K562 (cell line): Measurements from ENCODE around the gene SYT6. TPM values are rescaled to one million over a fixed set of nuclear protein-coding genes. Genes with fewer than 3 reads are reported as not detected.

ENCODE experiments used
- ATAC-seq: fragments of 200-7000 bp; cut with Tn5 transposase; 3 replicates; pipeline ENCODE4 v1.9.1; 2020; ENCODE audit warnings: moderate library complexity
- BruUV-seq: library from RNA; stranded (reverse); fragments of 400-500 nt; replicated peaks from 2 replicates; lab custom pipeline; 2021; lab: Mats Ljungman, UMichigan
- CTCF ChIA-PET: fragments of 300-600 bp; formaldehyde crosslinking; extraction: SDS; loops from one replicate; lab custom pipeline; 2021; ENCODE audit warnings: low intra/inter-chr PET ratio; lab: Yijun Ruan, JAX
- POLR2A ChIA-PET: fragments of 300-600, 350-650 bp; sonication (Branson Sonifier 250); formaldehyde crosslinking; extraction: SDS; loops from one replicate; lab custom pipeline; 2021; ENCODE audit warnings: antibody characterized with exemption, inconsistent platforms; lab: Yijun Ruan, JAX
- DNase-seq, 4 experiments: peaks; one replicate each; pipeline versions ENCODE4 v3.0.0 to v3.0.0-alpha.2; 2011 to 2018; ENCODE audit warnings: low spot score in 3 of 4, mixed read lengths in 3 of 4; ENCODE audit errors: extremely low read depth in 1 of 4
- FAIRE-seq: peaks from 2 replicates; lab custom pipeline; 2011; peaks lifted over from hg19 to GRCh38; lab: Jason Lieb, UNC
- H2AFZ ChIP-seq: 2 replicates; pipeline ENCODE4 v1.6.0; 2011; ENCODE audit warnings: low read depth, low read length, control low read depth, inconsistent platforms
- H3K27ac ChIP-seq: fragments of 200-600 bp; 3 replicates; pipeline ENCODE4 v1.8.0; 2011; ENCODE audit warnings: low read depth, mild to moderate bottlenecking, control low read depth, inconsistent platforms, low read length, moderate library complexity, mixed read lengths; ENCODE audit errors: extremely low read depth
- H3K27me3 ChIP-seq, 2 experiments: fragments of 300-600 bp in 1 of 2; 2 replicates in 1 of 2; 3 replicates in 1 of 2; pipeline versions ENCODE4 v1.6.0 to v1.8.0; 2011; ENCODE audit warnings: inconsistent platforms in 2 of 2, low read length in 2 of 2, mild to moderate bottlenecking in 1 of 2, mixed read lengths in 1 of 2, moderate library complexity in 1 of 2; ENCODE audit not compliant: control insufficient read depth in 2 of 2, insufficient read depth in 2 of 2
- H3K36me3 ChIP-seq: fragments of 300-600 bp; 3 replicates; pipeline ENCODE4 v1.8.0; 2011; ENCODE audit warnings: mild to moderate bottlenecking, low read length, inconsistent platforms; ENCODE audit not compliant: control insufficient read depth, insufficient read depth
- H3K4me1 ChIP-seq, 2 experiments: fragments of 200-600 bp in 1 of 2; replicated peaks in 1 of 2; 2 replicates in 1 of 2; 3 replicates in 1 of 2; pipeline versions ENCODE4 v1.5.1 to v1.8.0; 2011; ENCODE audit warnings: inconsistent platforms in 2 of 2, low read length in 2 of 2, mild to moderate bottlenecking in 1 of 2, mixed read lengths in 1 of 2, moderate library complexity in 1 of 2; ENCODE audit not compliant: control insufficient read depth in 2 of 2, insufficient read depth in 2 of 2
- H3K4me2 ChIP-seq: 2 replicates; pipeline ENCODE4 v1.6.1; 2011; ENCODE audit warnings: low read length, control low read depth, inconsistent platforms, mixed read lengths; ENCODE audit not compliant: insufficient read depth
- H3K4me3 ChIP-seq: fragments of 200-600 bp; sonication (generic), shearing (Covaris generic); 2 replicates; pipeline ENCODE4 v1.5.1; 2016; ENCODE audit warnings: control low read depth, inconsistent platforms
- H3K79me2 ChIP-seq: fragments of 200-600 bp; 3 replicates; pipeline ENCODE4 v1.8.0; 2011; ENCODE audit warnings: low read length, inconsistent platforms; ENCODE audit not compliant: control insufficient read depth, insufficient read depth
- H3K9ac ChIP-seq, 2 experiments: 2 replicates each; pipeline versions ENCODE4 v1.6.0 to v1.6.1; 2011; ENCODE audit warnings: low read depth in 2 of 2, low read length in 2 of 2, control low read depth in 1 of 2, inconsistent platforms in 1 of 2, mild to moderate bottlenecking in 1 of 2, mixed read lengths in 1 of 2; ENCODE audit not compliant: insufficient read depth in 1 of 2
- H3K9me1 ChIP-seq: one replicate; pipeline ENCODE4 v1.6.0; 2011; ENCODE audit warnings: inconsistent platforms, mild to moderate bottlenecking, low read length, moderate library complexity; ENCODE audit not compliant: control insufficient read depth, insufficient read depth
- H3K9me3 ChIP-seq: replicated peaks from 2 replicates; pipeline ENCODE4 v1.5.1; 2011; ENCODE audit warnings: low read depth, low read length, inconsistent platforms; ENCODE audit not compliant: control insufficient read depth, insufficient read depth
- H4K20me1 ChIP-seq: replicated peaks from 2 replicates; pipeline ENCODE4 v1.6.1; 2011; ENCODE audit warnings: low read length, inconsistent platforms, mixed read lengths; ENCODE audit not compliant: control insufficient read depth, insufficient read depth
- C11orf30 ChIP-seq: fragments of 450-650 bp; IDR thresholded peaks from 2 replicates; pipeline ENCODE4 v1.6.1; 2016; ENCODE audit warnings: low read depth, mild to moderate bottlenecking
- CREB1 ChIP-seq, 2 experiments: sonication (generic) in 1 of 2; formaldehyde crosslinking in 1 of 2; IDR thresholded peaks; 2 replicates each; pipeline versions ENCODE4 v1.6.1 to v1.8.0; 2012 to 2022; ENCODE audit warnings: inconsistent platforms in 1 of 2, mild to moderate bottlenecking in 1 of 2, missing genetic modification reagents in 1 of 2, moderate library complexity in 1 of 2
- GABPB1 ChIP-seq: sonication (generic); formaldehyde crosslinking; IDR thresholded peaks from 2 replicates; pipeline ENCODE4 v1.8.0; 2022; ENCODE audit warnings: mild to moderate bottlenecking, missing genetic modification reagents
- MAFF ChIP-seq: IDR thresholded peaks from 2 replicates; pipeline ENCODE4 v1.6.1; 2012; ENCODE audit warnings: low read length, improper control_type of control experiment
- MAFK ChIP-seq: IDR thresholded peaks from 2 replicates; pipeline ENCODE4 v1.6.1; 2011; ENCODE audit warnings: low read length, improper control_type of control experiment
- MAZ ChIP-seq, 2 experiments: fragments of 450-650 bp in 1 of 2; sonication (generic) in 1 of 2; formaldehyde crosslinking; IDR thresholded peaks in 1 of 2; conservative IDR thresholded peaks in 1 of 2; 2 replicates each; pipeline versions ENCODE4 v1.4.0 to v1.5.0; 2020; ENCODE audit warnings: mild to moderate bottlenecking in 1 of 2, missing genetic modification reagents in 1 of 2
- MCM2 ChIP-seq: fragments of 450-650 bp; IDR thresholded peaks from 2 replicates; pipeline ENCODE4 v1.6.1; 2017; ENCODE audit warnings: low read depth, mild to moderate bottlenecking
- NFE2 ChIP-seq: IDR thresholded peaks from 2 replicates; pipeline ENCODE4 v1.6.1; 2014; ENCODE audit warnings: antibody characterized with exemption, low read depth
- NFE2L1 ChIP-seq: fragments of 450-650 bp; IDR thresholded peaks from 2 replicates; pipeline ENCODE4 v1.6.1; 2016; ENCODE audit warnings: missing genetic modification characterization, low read depth, mild to moderate bottlenecking, missing compliant biosample characterization, moderate library complexity, borderline replicate concordance
- PCBP1 ChIP-seq: fragments of 200-400 bp; formaldehyde crosslinking; IDR thresholded peaks from 2 replicates; pipeline ENCODE4 v1.6.1; 2018; ENCODE audit warnings: mild to moderate bottlenecking, low read depth, low read length; ENCODE audit not compliant: poor library complexity, severe bottlenecking
- PRDM10 ChIP-seq: fragments of 450-650 bp; IDR thresholded peaks from 2 replicates; pipeline ENCODE4 v1.6.1; 2018; ENCODE audit not compliant: partially characterized antibody
- SPI1 ChIP-seq: IDR thresholded peaks from 2 replicates; pipeline ENCODE4 v1.6.1; 2011; ENCODE audit warnings: low read depth, low read length, control low read depth, borderline replicate concordance
- ZNF316 ChIP-seq: fragments of 450-650 bp; IDR thresholded peaks from 2 replicates; pipeline ENCODE4 v1.6.1; 2016
- WGBS: fragments of 100-300 bp; shearing (Covaris generic); methylation state at CpG from one replicate; pipeline ENCODE4 v1.1.6; 2016; ENCODE audit warnings: low coverage, mixed read lengths; ENCODE audit not compliant: insufficient coverage; ENCODE audit errors: missing lambda C conversion rate; 5-methylcytosine and 5-hydroxymethylcytosine counted together
- in situ Hi-C: fragments of 300-500 bp; cut with MboI; formaldehyde crosslinking; loops from 4 replicates; pipeline ENCODE4 v1.15.0; 2018; ENCODE audit warnings: inconsistent platforms, mixed read lengths
- intact Hi-C: fragments of 100-400 bp; cut with micrococcal nuclease; formaldehyde crosslinking; loops from 2 replicates; pipeline ENCODE4 v1.14.2; 2022
- polyA plus RNA-seq, 8 experiments: library from polyadenylated mRNA; depleted of rRNA in 4 of 8; stranded (reverse) in 5 of 8; unstranded in 3 of 8; fragments of >200 nt; fragmentation: Nextera tagmentation in 2 of 8; fragmentation: Illumina TruSeq in 1 of 8; extraction: Ambion mirVana in 2 of 8; extraction: Trizol in 1 of 8; gene quantifications; 2 replicates each; pipeline versions ENCODE4 v1.2.1 to v1.2.3, GENCODE V29; 2011 to 2014; ENCODE audit warnings: inconsistent platforms in 1 of 8, missing spikeins in 1 of 8
- total RNA-seq, 7 experiments: library from RNA; depleted of rRNA in 6 of 7; stranded (reverse); fragments of >200 nt in 6 of 7; fragmentation: Illumina TruSeq in 2 of 7; extraction: Trizol in 2 of 7; gene quantifications; 2 replicates each; pipeline versions ENCODE4 v1.2.1 to v1.2.3, GENCODE V29; 2011 to 2021; ENCODE audit warnings: low replicate concordance in 1 of 7
- TF ChIP-seq, protein P1 (sequence below): fragments of 200-800 bp; sonication (Bioruptor generic); IDR thresholded peaks from 2 replicates; pipeline ENCODE4 v1.6.1; 2017; ENCODE audit warnings: missing genetic modification characterization, missing compliant biosample characterization
- TF ChIP-seq, protein P2 (sequence below): sonication (generic); IDR thresholded peaks from 2 replicates; pipeline ENCODE4 v1.6.1; 2016

The SYT6 gene
- total and polyA plus RNA-seq, 9 of the 15 experiments (the other 6 are each of a cell fraction or from before 2014, with no cell fraction given): 0.06 TPM; not detected in 8

DNA sequence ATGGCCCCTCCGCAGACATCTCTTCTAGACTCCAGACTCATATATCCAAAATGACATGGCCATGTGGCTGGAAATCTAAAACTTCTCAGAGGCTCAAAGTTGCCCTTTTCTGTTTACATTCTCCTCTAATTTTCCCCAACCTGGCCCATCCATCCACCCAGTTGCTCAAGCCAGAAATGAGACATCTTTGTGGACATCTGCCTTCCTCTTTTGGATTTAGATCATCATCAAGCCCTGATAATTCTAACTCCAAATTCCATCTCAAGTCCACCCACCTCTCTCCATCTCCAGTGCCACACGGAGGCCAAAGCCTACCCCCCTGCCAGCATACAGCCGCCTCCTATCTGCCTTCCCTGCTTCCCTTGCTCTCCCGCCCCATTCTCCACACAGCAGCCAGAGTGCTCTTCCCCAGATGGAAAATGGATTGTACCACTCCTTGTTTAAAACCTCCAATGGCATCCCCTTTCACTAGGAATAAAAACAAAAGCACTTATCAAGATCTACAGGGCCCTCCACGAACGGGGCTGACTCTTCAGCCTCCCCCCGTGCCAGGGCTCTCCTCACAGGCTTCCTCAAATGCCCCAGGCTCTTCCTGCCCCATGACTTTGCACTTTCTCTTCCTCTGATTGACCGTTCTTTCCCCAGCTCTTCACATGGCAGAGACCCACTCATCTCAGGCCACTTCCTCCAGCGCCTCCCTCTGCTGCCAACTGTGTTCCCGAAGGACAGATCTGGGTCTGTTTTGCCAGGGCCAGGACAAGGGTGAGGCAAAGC is 40.1 kb downstream of the SYT6 start:
- intact Hi-C loops (no loop called here), in situ Hi-C loops (no loop called here)
- no peak for DNase-seq
- Histone ChIP-seq H3K9ac (no peak overlapping the region), H3K4me2 (no peak overlapping the region), H2AFZ (no peak overlapping the region; the same call in 1 of the 2 replicates), H3K27ac (no peak overlapping the region), H3K9me1 (no peaks in the 10 kb centered on the region), H3K9me3 (no peaks in the 10 kb centered on the region), H3K27me3 (peaks cover 39 to 76% of the 10 kb centered on the region in 2 experiments), H4K20me1 (no peaks in the 10 kb centered on the region; the same call in 1 of the 2 replicates), H3K36me3 (no peaks in the 10 kb centered on the region), H3K79me2 (no peaks in the 10 kb centered on the region), H3K4me1 (peaks cover 4% of the 10 kb centered on the region in 2 experiments; a peak in 3 of 5 replicates), H3K4me3 (no peak overlapping the region)
- BruUV-seq: no TSS peak
- ChIA-PET CTCF (no interaction called here), POLR2A (interaction anchor here (0.6 to 1.7 kb wide), 3 partner anchors 9 to 518 kb away, joined by 3 to 6 read pairs (median 3); no protein-coding TSS in a partner anchor)
- no peak for ATAC-seq
- FAIRE-seq: no peak
- WGBS: 3% methylated on average over 10 of the region's 10 CpGs
- no peak for TF ChIP-seq GABPB1 (CRISPR knock-in tag)
- TF ChIP-seq PCBP1: no peak
- peak; percentile 90 for TF ChIP-seq PRDM10
- TF ChIP-seq NFE2L1 (tag): peak; percentile 20; the same call in 1 of the 2 replicates
- TF ChIP-seq NFE2: peak; percentile 53; the same call in 1 of the 2 replicates
- TF ChIP-seq SPI1: 0 out of 2 replicates have a peak, but pooled peaks have one; percentile 8
- TF ChIP-seq ZNF316: peak; percentile 19; the same call in 1 of the 2 replicates
- TF ChIP-seq C11orf30: 0 out of 2 replicates have a peak, but pooled peaks have one; percentile 37
- TF ChIP-seq MAFK: peak; percentile 29; the same call in 1 of the 2 replicates
- no peak for TF ChIP-seq CREB1 (IDR thresholded peaks at IDR 0.05)
- no peak for TF ChIP-seq CREB1 (CRISPR knock-in tag; IDR thresholded peaks at IDR 0.05)
- TF ChIP-seq MAZ (CRISPR knock-in tag; conservative IDR thresholded peaks at IDR 0.05 in 1 of 2, IDR thresholded peaks at IDR 0.05 in 1 of 2): no peak
- TF ChIP-seq, protein P1, sequence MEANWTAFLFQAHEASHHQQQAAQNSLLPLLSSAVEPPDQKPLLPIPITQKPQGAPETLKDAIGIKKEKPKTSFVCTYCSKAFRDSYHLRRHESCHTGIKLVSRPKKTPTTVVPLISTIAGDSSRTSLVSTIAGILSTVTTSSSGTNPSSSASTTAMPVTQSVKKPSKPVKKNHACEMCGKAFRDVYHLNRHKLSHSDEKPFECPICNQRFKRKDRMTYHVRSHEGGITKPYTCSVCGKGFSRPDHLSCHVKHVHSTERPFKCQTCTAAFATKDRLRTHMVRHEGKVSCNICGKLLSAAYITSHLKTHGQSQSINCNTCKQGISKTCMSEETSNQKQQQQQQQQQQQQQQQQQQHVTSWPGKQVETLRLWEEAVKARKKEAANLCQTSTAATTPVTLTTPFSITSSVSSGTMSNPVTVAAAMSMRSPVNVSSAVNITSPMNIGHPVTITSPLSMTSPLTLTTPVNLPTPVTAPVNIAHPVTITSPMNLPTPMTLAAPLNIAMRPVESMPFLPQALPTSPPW: peak; percentile 46; the same call in 1 of the 2 replicates
- TF ChIP-seq, protein P2, sequence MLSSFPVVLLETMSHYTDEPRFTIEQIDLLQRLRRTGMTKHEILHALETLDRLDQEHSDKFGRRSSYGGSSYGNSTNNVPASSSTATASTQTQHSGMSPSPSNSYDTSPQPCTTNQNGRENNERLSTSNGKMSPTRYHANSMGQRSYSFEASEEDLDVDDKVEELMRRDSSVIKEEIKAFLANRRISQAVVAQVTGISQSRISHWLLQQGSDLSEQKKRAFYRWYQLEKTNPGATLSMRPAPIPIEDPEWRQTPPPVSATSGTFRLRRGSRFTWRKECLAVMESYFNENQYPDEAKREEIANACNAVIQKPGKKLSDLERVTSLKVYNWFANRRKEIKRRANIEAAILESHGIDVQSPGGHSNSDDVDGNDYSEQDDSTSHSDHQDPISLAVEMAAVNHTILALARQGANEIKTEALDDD: no peak
- no peak for TF ChIP-seq MCM2
- peak; percentile 9; the same call in 1 of the 2 replicates for TF ChIP-seq MAFF
